GM15510 (cell line): ENCODE results near the gene KIF6.

ENCODE experiments used
- POLR2A ChIP-seq: IDR thresholded peaks from 3 replicates; pipeline ENCODE4 v1.6.1; 2011; ENCODE audit warnings: borderline replicate concordance; ENCODE audit not compliant: insufficient read length; ENCODE audit errors: extremely low read depth

The KIF6 gene

GRCh38 chr6:39594285-39594684 is 130.9 kb downstream of the KIF6 start:
- no peak for TF ChIP-seq POLR2A

- TF ChIP-seq POLR2A: no peak
Observed at GRCh38 chr6:39593646-39594045, 131.6 kb downstream of the KIF6 start.

- TF ChIP-seq POLR2A: no peak
Observed at GRCh38 chr6:39590871-39591393, 134.3 kb downstream of the KIF6 start.

GRCh38 chr6:39587080-39587479 is 138.1 kb downstream of the KIF6 start:
- TF ChIP-seq POLR2A: no peak

GRCh38 chr6:39585641-39586040 is 139.6 kb downstream of the KIF6 start:
- no peak for TF ChIP-seq POLR2A

- no peak for TF ChIP-seq POLR2A
Observed at GRCh38 chr6:39577446-39578165, 147.6 kb downstream of the KIF6 start.

GRCh38 chr6:39576556-39577303 is 148.5 kb downstream of the KIF6 start:
- TF ChIP-seq POLR2A: no peak

- TF ChIP-seq POLR2A: no peak
Observed at GRCh38 chr6:39574991-39575390, 150.2 kb downstream of the KIF6 start.

GRCh38 chr6:39573541-39573940 is 151.7 kb downstream of the KIF6 start:
- no peak for TF ChIP-seq POLR2A

- TF ChIP-seq POLR2A: no peak
Observed at GRCh38 chr6:39572661-39573340, 152.4 kb downstream of the KIF6 start.

GRCh38 chr6:39568896-39569295 is 156.3 kb downstream of the KIF6 start:
- no peak for TF ChIP-seq POLR2A

GRCh38 chr6:39567091-39567490 is 158.1 kb downstream of the KIF6 start:
- TF ChIP-seq POLR2A: no peak

- TF ChIP-seq POLR2A: no peak
Observed at GRCh38 chr6:39566456-39566855, 158.8 kb downstream of the KIF6 start.

- no peak for TF ChIP-seq POLR2A
Observed at GRCh38 chr6:39565956-39566355, 159.3 kb downstream of the KIF6 start.

- no peak for TF ChIP-seq POLR2A
Observed at GRCh38 chr6:39563566-39564311, 161.5 kb downstream of the KIF6 start.

- no peak for TF ChIP-seq POLR2A
Observed at GRCh38 chr6:39561536-39562266, 163.5 kb downstream of the KIF6 start.
